Measurements from ENCODE around the gene SCN3A. TPM values are rescaled to one million over a fixed set of nuclear protein-coding genes. Genes with fewer than 3 reads are reported as not detected.

The SCN3A gene
- total RNA-seq, 1 donor from 2014 or later, result not detected

DNA sequence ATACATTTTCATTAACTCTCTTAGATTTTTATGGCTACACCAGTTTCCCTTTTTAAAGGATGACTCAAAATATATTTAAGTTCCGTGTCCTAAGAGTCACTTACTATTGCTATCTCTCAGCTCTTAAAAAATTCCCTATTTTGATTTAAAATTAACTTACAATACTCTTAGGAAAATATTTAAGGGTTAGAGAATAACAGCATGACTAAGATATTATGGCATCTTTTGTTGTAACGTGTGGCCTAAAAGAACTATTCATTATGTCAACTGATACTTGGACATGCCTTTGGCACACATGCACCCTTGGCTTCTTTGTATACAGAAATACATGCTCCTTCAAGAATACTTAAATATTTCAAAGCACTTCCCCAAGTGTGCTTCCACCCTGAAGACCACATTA is 42.3 kb downstream of the SCN3A start:
- no peak overlapping the region for H3K4me3 Mint-ChIP-seq (ENCODE audit: unreplicated experiment)
- H3K27me3 Mint-ChIP-seq (ENCODE audit: unreplicated experiment), result no peaks in the 10 kb centered on the region
- no peaks in the 10 kb centered on the region for H3K36me3 Mint-ChIP-seq (ENCODE audit: unreplicated experiment)
- H3K27ac Mint-ChIP-seq (ENCODE audit: unreplicated experiment), result no peak overlapping the region
- no peaks in the 10 kb centered on the region for H3K9me3 Mint-ChIP-seq (ENCODE audit: unreplicated experiment)
- TF ChIP-seq, protein P1, sequence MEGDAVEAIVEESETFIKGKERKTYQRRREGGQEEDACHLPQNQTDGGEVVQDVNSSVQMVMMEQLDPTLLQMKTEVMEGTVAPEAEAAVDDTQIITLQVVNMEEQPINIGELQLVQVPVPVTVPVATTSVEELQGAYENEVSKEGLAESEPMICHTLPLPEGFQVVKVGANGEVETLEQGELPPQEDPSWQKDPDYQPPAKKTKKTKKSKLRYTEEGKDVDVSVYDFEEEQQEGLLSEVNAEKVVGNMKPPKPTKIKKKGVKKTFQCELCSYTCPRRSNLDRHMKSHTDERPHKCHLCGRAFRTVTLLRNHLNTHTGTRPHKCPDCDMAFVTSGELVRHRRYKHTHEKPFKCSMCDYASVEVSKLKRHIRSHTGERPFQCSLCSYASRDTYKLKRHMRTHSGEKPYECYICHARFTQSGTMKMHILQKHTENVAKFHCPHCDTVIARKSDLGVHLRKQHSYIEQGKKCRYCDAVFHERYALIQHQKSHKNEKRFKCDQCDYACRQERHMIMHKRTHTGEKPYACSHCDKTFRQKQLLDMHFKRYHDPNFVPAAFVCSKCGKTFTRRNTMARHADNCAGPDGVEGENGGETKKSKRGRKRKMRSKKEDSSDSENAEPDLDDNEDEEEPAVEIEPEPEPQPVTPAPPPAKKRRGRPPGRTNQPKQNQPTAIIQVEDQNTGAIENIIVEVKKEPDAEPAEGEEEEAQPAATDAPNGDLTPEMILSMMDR (IDR thresholded peaks at IDR 0.05), result no peak
- no peak for DNase-seq (ENCODE audit: extremely low spot score, unreplicated experiment)
- H3K4me1 Mint-ChIP-seq (ENCODE audit: unreplicated experiment), result peaks cover 8% of the 10 kb centered on the region

DNA sequence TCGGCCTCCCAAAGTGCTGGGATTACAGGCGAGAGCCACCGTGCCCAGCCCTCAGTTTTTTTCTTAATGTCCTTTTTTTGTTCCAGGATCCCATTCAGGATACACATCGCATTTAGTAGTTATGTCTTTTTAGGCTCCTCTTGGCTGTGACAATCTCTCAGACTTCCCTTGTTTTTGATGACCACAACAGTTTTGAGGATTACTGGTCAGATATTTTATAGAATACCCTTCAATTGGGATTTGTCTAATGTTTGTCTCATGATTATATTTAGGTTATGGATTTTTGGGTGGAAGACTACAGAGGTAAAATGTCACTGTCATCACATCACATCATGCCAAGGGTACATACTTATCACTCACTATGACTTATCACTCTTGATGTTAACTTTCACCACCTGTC is 46.7 kb downstream of the SCN3A start:
- Mint-ChIP-seq H3K4me1 (ENCODE audit: unreplicated experiment) (peaks cover 8% of the 10 kb centered on the region), H3K36me3 (ENCODE audit: unreplicated experiment) (no peaks in the 10 kb centered on the region), H3K27ac (ENCODE audit: unreplicated experiment) (no peak overlapping the region), H3K4me3 (ENCODE audit: unreplicated experiment) (no peak overlapping the region), H3K9me3 (ENCODE audit: unreplicated experiment) (no peaks in the 10 kb centered on the region), H3K27me3 (ENCODE audit: unreplicated experiment) (no peaks in the 10 kb centered on the region)
- TF ChIP-seq, protein P1 (IDR thresholded peaks at IDR 0.05), result no peak
- DNase-seq (ENCODE audit: extremely low spot score, unreplicated experiment), result no peak

DNA sequence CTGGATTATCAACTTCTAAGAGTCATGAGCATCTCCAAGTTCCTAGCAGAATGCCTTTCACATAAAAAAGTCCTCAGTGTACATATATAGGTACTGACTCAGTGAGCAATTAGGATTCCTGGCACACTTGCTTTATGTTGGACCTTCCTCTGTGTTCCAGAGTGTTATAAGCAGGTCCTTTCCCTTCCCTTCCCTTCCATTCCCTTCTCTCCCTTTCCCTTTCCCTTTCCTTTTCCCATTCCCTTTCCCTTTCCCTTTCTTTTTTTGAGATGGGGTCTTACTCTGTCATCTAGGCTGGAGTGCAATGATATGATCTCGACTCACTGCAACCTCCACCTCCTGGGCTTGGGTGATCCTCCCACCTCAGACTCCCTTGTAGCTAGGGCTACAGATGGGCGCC is 48.7 kb downstream of the SCN3A start:
- DNase-seq (ENCODE audit: extremely low spot score, unreplicated experiment), result no peak
- Mint-ChIP-seq H3K27ac (ENCODE audit: unreplicated experiment) (no peak overlapping the region), H3K4me3 (ENCODE audit: unreplicated experiment) (no peak overlapping the region), H3K4me1 (ENCODE audit: unreplicated experiment) (no peaks in the 10 kb centered on the region), H3K9me3 (ENCODE audit: unreplicated experiment) (no peaks in the 10 kb centered on the region), H3K36me3 (ENCODE audit: unreplicated experiment) (no peaks in the 10 kb centered on the region), H3K27me3 (ENCODE audit: unreplicated experiment) (peaks cover 3% of the 10 kb centered on the region)
- TF ChIP-seq, protein P1 (IDR thresholded peaks at IDR 0.05), result no peak

DNA sequence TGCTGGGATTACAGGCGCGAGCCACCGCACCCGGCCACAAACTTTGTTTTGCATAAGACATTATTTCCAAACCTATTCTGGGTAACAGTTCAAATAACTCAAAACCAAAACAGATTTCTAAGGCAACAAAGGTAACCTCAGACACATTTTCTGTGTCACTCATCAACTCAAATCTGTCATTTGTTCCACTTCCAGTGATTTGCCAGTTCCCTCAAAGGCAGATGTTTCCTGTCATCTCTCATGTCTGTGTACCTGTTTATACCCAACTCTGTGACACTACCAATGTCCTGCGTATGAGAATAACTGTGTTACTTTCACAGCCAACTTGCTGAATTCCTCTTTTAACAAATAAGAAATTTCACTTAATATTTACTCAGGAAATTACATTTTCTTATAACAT is 54.4 kb downstream of the SCN3A start:
- H3K4me1 Mint-ChIP-seq (ENCODE audit: unreplicated experiment), result no peaks in the 10 kb centered on the region
- H3K4me3 Mint-ChIP-seq (ENCODE audit: unreplicated experiment), result no peak overlapping the region
- peaks cover 6% of the 10 kb centered on the region for H3K27me3 Mint-ChIP-seq (ENCODE audit: unreplicated experiment)
- TF ChIP-seq, protein P1 (IDR thresholded peaks at IDR 0.05), result no peak
- no peaks in the 10 kb centered on the region for H3K36me3 Mint-ChIP-seq (ENCODE audit: unreplicated experiment)
- no peak overlapping the region for H3K27ac Mint-ChIP-seq (ENCODE audit: unreplicated experiment)
- no peaks in the 10 kb centered on the region for H3K9me3 Mint-ChIP-seq (ENCODE audit: unreplicated experiment)
- DNase-seq (ENCODE audit: extremely low spot score, unreplicated experiment), result no peak

DNA sequence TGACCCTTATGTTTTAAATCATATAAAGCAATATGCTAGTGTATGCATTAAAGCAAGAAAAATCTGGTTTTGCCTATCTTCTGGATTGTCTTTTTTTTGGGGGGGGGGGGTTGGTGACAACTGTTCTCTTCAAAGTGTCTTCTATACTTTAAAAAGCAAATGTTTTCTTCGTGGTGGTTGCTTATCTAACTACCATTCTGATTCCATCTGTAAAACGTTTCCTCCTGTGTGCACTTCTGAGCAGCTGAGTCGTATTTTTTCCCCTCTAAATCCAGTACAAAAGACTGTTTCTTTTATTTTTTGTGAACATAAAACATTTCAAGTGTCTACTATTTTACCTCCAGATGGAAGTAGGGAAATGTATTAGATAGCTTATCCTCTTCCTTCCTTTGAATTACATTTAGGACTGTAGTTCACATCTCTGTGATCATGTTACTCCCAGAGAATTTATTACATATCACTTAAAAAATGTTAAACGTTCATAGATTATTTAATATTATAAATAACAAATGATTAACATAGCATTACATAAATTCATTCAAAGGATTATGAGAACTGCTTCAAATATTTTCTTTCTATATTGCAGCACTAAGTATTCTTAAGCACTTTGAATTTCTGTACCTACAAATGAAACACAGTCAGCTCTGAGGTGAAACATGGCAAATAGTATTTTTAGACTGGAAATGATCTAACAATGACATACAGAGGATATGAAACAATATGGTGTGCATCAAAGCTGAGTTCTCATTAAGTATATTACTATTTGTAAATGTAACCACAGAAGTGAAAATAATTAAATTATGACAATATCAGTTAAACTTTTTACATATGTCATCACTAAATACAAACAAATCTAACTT is 56.4 kb downstream of the SCN3A start:
- Mint-ChIP-seq H3K4me1 (ENCODE audit: unreplicated experiment) (no peaks in the 10 kb centered on the region), H3K4me3 (ENCODE audit: unreplicated experiment) (no peak overlapping the region), H3K27me3 (ENCODE audit: unreplicated experiment) (peaks cover 14% of the 10 kb centered on the region), H3K36me3 (ENCODE audit: unreplicated experiment) (no peaks in the 10 kb centered on the region), H3K9me3 (ENCODE audit: unreplicated experiment) (no peaks in the 10 kb centered on the region), H3K27ac (ENCODE audit: unreplicated experiment) (no peak overlapping the region)
- DNase-seq (ENCODE audit: extremely low spot score, unreplicated experiment), result no peak
- TF ChIP-seq, protein P1 (IDR thresholded peaks at IDR 0.05), result no peak

All from osteocyte (in vitro differentiated cells).